ENCODE measurements around the gene KRT7. TPM values are rescaled to one million over a fixed set of nuclear protein-coding genes. Genes with fewer than 3 reads are reported as not detected.

Gene KRT7
- total RNA-seq (not detected in 2 replicates), polyA plus RNA-seq (not detected in 2 replicates), polyA minus RNA-seq (not detected in 2 replicates)
- not detected for total RNA-seq (2013)

- DNase-seq (no peak), ATAC-seq (ENCODE audit: low read depth) (no peak)
- Histone ChIP-seq H3K4me1 (ENCODE audit: control insufficient read depth in 2 of 2, insufficient read depth in 2 of 2, low read length in 2 of 2) (no peaks in the 10 kb centered on the region), H3K79me2 (ENCODE audit: control insufficient read depth, insufficient read depth, low read length) (no peaks in the 10 kb centered on the region), H3K27ac (ENCODE audit: low read length in 2 of 2) (no peak within 1 kb of the TSS), H3K4me2 (replicated peaks; ENCODE audit: low read depth, low read length, poor library complexity, severe bottlenecking) (no peak within 1 kb of the TSS), H3K4me3 (ENCODE audit: control extremely low read depth in 1 of 5, extremely low read depth in 1 of 5, insufficient read depth in 1 of 5, low read depth in 2 of 5, low read length in 4 of 5) (no peak within 1 kb of the TSS), H4K20me1 (ENCODE audit: control insufficient read depth, insufficient read depth, low read length, poor library complexity, severe bottlenecking) (no peaks in the 10 kb centered on the region), H3K9ac (ENCODE audit: low read length) (no peak within 1 kb of the TSS), H3K27me3 (replicated peaks in 1 of 4; ENCODE audit: control extremely low read depth in 1 of 4, control insufficient read depth in 3 of 4, insufficient read depth in 4 of 4, low read length in 3 of 4) (peaks cover 0 to 32% (median 3%) of the 10 kb centered on the region in 4 experiments), H3K9me3 (ENCODE audit: control extremely low read depth in 1 of 3, control insufficient read depth in 2 of 3, insufficient read depth in 1 of 3, low read length in 2 of 3) (peaks cover 0 to 3% (median 0%) of the 10 kb centered on the region in 3 donors), H3K36me3 (replicated peaks in 1 of 2; ENCODE audit: control extremely low read depth in 1 of 2, control insufficient read depth in 1 of 2, extremely low read depth in 1 of 2, insufficient read depth in 2 of 2, low read length in 1 of 2) (no peaks in the 10 kb centered on the region), H2AFZ (ENCODE audit: insufficient read depth, low read depth, low read length, poor library complexity, severe bottlenecking) (no peak within 1 kb of the TSS)
- Mint-ChIP-seq H3K4me3 (no peak within 1 kb of the TSS), H3K4me1 (no peaks in the 10 kb centered on the region), H3K9me3 (ENCODE audit: insufficient read depth) (no peaks in the 10 kb centered on the region), H3K27me3 (peaks cover 46% of the 10 kb centered on the region), H3K27ac (no peak within 1 kb of the TSS)
- ChIA-PET POLR2A (no interaction called here), CTCF (no interaction called here)
- 13% methylated on average over 58 of the region's 58 CpGs for WGBS (ENCODE audit: insufficient coverage)
- intact Hi-C loops (cut with micrococcal nuclease), result no loop called here
- TF ChIP-seq CTCF (IDR thresholded peaks at IDR 0.05) (no peak), EZH2 (IDR thresholded peaks at IDR 0.05; ENCODE audit: borderline replicate concordance, insufficient read depth, low read depth, low read length, poor library complexity, severe bottlenecking) (no peak)
These were observed at the start of gene KRT7 for GRCh38 chr12:52232674-52233461. KRT7 (plus strand) TSS chr12:52233243; CDS start chr12:52233297, 54 bp downstream.

DNA sequence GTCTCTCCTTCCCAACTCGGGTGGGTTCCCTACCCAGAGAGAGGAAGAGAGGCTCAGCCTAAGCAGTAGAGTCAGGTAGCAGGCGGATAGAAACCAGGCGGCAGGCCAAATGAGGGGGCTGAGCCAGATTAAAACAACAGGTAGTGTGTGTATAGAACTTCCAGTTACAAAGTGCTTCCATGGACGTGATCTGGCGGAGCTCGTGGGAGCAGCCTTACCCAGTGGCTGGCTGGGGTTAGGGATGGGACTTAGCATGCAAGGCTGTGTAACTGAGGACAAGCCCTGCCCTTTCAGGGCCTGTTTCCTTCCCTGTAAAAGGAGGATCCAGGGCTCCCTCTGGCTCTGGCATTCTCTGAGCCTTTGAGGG lies 49.5 kb upstream of the KRT7 start:
- CTCF ChIA-PET, result no interaction called here

More for the DNA sequence above, 49.5 kb upstream of the KRT7 start:
- Histone ChIP-seq H3K27me3 (replicated peaks in 1 of 4; ENCODE audit: control extremely low read depth in 1 of 4, control insufficient read depth in 3 of 4, insufficient read depth in 4 of 4, low read length in 3 of 4) (no peaks in the 10 kb centered on the region), H3K27ac (ENCODE audit: low read length in 2 of 2) (no peak overlapping the region), H3K4me2 (replicated peaks; ENCODE audit: low read depth, low read length, poor library complexity, severe bottlenecking) (no peak overlapping the region), H3K36me3 (replicated peaks in 1 of 2; ENCODE audit: control extremely low read depth in 1 of 2, control insufficient read depth in 1 of 2, extremely low read depth in 1 of 2, insufficient read depth in 2 of 2, low read length in 1 of 2) (no peaks in the 10 kb centered on the region), H3K79me2 (ENCODE audit: control insufficient read depth, insufficient read depth, low read length) (no peaks in the 10 kb centered on the region), H4K20me1 (ENCODE audit: control insufficient read depth, insufficient read depth, low read length, poor library complexity, severe bottlenecking) (no peaks in the 10 kb centered on the region), H3K4me3 (ENCODE audit: control extremely low read depth in 1 of 5, extremely low read depth in 1 of 5, insufficient read depth in 1 of 5, low read depth in 2 of 5, low read length in 4 of 5) (no peak overlapping the region), H3K4me1 (ENCODE audit: control insufficient read depth in 2 of 2, insufficient read depth in 2 of 2, low read length in 2 of 2) (no peaks in the 10 kb centered on the region), H3K9me3 (ENCODE audit: control extremely low read depth in 1 of 3, control insufficient read depth in 2 of 3, insufficient read depth in 1 of 3, low read length in 2 of 3) (no peaks in the 10 kb centered on the region), H3K9ac (ENCODE audit: low read length) (no peak overlapping the region), H2AFZ (ENCODE audit: insufficient read depth, low read depth, low read length, poor library complexity, severe bottlenecking) (no peak overlapping the region)
- Mint-ChIP-seq H3K4me1 (no peaks in the 10 kb centered on the region), H3K4me3 (no peak overlapping the region), H3K27me3 (no peaks in the 10 kb centered on the region), H3K9me3 (ENCODE audit: insufficient read depth) (no peaks in the 10 kb centered on the region), H3K27ac (no peak overlapping the region)
- 75% methylated on average over 5 of the region's 6 CpGs for WGBS (ENCODE audit: insufficient coverage)
- TF ChIP-seq CTCF (IDR thresholded peaks at IDR 0.05) (no peak), EZH2 (IDR thresholded peaks at IDR 0.05; ENCODE audit: borderline replicate concordance, insufficient read depth, low read depth, low read length, poor library complexity, severe bottlenecking) (no peak)
- intact Hi-C loops (cut with micrococcal nuclease), result no loop called here
- no peak for DNase-seq
- no peak for ATAC-seq (ENCODE audit: low read depth)
- POLR2A ChIA-PET, result no interaction called here
